Left ventricle myocardium superior (tissue), 1 donor: Measurements from ENCODE around the gene RABAC1. TPM values are rescaled to one million over a fixed set of nuclear protein-coding genes. Genes with fewer than 3 reads are reported as not detected.
"Not testable (repeated sequence)": the region's sequence is repeated elsewhere in the genome, so short reads cannot be mapped to it uniquely, and the experiment has no call there.

Experiments used
- ATAC-seq: fragments of 200-7000 bp; cut with Tn5 transposase; one replicate; pipeline ENCODE4 v1.9.1; 2020; ENCODE audit warnings: mild to moderate bottlenecking, moderate library complexity
- DNase-seq: peaks from one replicate; pipeline ENCODE4 v3.0.0-alpha.2; 2020
- intact Hi-C: fragments of 100-400 bp; cut with micrococcal nuclease; formaldehyde crosslinking; loops from one replicate; pipeline ENCODE4 v1.11.0; 2022
- total RNA-seq: library from RNA; stranded (reverse); fragmentation: NEBNext Ultra II Directional; extraction: Animal tissue kit (Norgen Biotek cat#: 25700); gene quantifications from one replicate; pipeline ENCODE4 v1.2.1, GENCODE V29; 2021
- donor health status: DM: no; HTN: yes; CAD: no; lungs with severe emphysema.

The RABAC1 gene
- total RNA-seq, 1 donor from 2014 or later = 61.0 TPM

DNA sequence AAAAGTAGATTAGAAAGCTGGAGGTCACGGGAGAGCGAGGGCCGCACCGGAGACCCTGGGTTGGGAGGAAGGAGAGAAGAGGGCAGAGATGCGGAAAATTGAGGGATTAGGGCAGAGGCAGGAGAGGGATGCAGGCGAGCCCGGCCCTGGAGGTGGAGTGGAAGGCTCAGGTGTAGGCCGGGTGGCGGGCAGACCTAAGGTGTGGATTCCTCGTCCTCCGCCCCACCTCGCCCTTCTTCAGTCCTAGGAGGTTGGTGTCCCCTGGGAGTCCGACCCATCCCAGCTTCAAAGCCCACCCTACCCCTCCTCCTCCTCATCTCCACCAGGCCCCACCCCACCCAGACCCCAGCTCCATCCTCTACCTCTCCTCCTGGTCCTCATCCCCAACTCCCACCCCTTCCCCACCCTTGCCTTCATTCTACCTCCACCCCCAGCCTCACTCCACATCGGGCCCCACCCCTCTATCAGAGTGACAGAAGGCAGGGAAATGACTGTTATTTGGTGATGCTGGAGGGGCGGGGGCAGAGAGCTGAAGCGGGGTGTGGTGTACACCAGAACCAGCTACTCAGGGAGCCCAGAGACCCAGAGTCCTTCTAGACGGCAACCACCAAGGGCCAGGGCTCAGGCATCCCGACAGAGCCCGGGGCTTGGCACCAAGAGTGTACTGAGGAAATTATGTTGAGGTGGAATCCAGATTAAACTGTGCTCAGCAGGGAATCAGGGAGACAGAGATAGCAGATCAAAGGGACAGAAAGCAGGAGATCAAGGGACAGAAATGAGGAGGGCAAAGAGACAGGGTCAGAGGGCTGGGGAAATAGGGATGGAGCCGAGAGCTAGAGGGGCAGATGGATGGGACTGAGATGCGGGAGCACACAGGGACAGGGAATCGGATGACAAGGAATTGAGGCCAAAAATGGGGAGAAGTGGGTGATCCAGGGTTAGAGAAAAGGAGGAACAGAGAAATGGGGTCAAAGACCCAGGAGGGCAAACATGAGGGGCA is 37.2 kb downstream of the RABAC1 start:
- no peak for ATAC-seq
- no peak for DNase-seq
- intact Hi-C loops = no loop called here

DNA sequence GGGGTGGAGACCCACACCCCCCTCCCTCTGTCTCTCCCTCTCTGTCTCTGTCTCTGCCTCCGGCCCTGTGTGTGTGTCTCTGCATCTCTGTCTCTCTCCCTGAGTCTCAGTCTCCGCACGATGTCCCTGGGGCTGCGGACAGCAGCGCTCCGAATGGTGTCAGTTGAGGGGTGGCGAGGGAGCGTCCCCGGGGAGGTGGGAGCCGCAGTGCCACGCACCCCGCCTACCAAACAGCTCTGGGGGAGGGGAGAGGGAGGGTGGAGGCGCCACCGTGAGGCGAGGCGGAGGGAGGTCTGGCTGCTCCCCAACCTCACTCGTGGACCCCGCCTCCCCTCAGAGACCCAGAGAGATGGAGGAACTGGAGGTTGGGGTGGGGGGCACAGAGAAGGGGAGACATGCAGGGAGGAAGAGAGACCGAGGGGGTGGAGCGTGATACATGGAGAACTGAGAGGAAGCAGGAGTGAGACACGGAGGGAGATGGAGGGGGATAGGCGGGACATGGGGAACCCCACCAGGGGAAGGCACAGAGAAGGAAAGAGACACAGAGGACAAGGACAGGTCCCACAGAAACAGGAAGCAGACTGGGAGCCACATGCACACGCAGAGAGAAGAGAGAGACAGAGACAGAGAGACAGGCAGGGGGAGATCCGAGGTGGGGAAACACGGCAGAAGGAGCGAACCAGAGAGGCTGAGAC is 38.1 kb downstream of the RABAC1 start:
- intact Hi-C loops = no loop called here
- ATAC-seq = no peak
- DNase-seq = no peak

DNA sequence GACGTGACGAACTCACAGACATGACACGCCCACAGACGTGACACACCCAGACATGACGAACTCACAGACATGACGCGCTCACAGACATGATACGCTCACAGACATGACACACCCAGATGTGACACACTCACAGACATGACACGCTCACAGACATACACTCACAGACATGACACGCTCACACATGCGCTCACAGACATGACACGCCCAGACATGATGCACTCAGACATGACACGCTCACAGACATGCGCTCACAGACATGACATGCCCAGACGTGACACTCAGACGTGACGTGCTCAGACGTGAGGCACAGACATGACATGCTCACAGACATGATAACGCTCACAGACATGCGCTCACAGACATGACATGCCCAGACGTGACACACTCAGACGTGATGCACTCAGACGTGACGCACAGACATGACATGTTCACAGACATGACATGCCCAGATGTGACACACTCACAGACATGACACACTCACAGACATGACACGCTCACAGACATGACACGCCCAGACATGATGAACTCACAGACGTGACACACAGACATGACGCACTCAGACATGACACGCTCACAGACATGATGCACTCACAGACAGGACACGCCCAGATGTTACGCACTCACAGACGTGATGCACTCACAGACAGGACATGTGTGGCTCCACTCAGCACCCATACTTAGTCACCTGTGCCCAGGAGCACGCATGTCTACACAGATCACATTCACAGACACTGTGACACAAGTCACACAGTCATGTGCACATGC is 39.0 kb downstream of the RABAC1 start:
- ATAC-seq = no peak
- DNase-seq = no peak
- intact Hi-C loops = no loop called here

DNA sequence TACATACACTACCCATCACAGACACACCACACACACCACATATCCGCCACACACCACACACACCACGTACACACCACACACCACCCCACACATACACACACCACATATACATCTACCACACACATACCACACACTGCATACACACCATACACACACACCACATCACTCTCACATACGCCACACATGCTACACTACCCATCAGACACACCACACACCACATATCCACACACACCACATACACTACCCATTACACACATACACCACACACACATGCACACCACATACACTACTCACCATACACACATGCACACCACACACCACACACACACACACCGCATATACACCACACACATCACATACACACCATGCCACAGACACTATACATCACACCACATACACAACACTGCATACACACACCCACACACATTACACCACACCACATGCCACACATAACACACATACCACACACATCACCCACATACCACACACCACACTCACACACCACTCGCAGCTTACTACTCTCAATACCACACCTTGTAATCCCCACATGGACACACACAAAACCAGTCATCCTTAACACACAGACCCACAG is 40.4 kb downstream of the RABAC1 start:
- no peak for DNase-seq
- ATAC-seq = no peak
- intact Hi-C loops = no loop called here

DNA sequence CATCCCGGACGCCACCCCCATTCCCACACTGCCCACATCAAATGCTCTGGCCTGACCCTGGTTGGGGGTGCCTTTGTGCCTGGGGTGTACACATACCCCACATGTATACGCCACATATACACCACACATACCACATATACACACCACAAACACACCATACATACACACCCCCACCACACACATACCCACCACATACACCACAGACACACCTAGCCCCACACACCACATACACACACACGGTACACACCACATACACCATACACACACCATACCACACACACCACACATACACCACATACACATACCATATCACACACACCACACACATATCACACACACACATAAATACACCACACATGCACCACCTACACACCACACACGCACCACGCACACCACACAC is 41.0 kb downstream of the RABAC1 start:
- no peak for ATAC-seq
- intact Hi-C loops = no loop called here
- DNase-seq = no peak

DNA sequence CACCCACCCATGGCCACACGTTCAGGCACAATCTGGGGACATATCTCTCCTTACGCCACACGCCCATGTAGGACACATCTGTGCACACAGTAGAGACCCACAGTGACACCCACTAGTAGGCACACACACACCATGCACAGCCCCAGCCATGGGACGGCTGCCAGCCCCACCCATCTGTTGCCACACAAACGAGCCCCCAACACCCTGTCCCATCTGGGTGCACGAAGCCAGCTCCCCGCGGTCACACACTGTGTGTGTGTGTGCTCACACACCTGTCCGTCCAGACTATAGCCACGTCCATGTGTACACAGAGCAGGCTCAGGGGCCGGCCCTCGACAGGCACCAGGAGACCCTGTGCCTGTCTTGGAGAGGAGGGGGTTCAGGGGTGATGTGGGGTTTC is 41.4 kb downstream of the RABAC1 start:
- ATAC-seq (no peak), DNase-seq (no peak)

DNA sequence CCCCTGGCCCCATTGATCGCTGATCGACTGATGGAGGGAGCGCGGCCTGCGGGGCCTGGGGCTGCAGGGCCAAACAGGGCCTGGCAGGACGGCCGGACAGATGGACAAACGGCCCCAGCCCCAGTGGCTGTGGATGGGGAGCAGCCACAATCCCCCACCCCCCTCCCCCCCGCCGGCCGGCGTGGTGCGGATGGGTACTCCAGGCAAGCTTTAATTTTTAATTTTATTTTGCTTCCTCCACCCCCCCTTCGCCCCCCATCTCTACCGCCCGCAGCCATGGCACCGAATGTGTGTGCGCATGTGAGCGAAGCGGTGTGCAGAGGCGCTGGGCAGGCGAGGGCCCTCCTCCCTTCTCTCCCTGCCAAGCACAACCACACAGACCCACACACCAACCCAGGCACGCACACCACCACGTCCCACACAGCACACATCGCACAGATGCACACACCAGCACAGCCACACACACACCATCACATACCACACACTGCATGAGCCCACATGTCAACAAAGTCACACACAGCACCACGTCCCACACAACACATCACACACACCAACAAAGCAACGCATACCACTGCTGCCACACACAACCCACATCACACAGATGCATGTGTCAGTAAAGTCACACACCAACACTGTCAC is 43.2 kb downstream of the RABAC1 start:
- DNase-seq (no peak), ATAC-seq (no peak)
- intact Hi-C loops = no loop called here

More for the DNA sequence above, 41.4 kb downstream of the RABAC1 start:
- intact Hi-C loops = no loop called here

DNA sequence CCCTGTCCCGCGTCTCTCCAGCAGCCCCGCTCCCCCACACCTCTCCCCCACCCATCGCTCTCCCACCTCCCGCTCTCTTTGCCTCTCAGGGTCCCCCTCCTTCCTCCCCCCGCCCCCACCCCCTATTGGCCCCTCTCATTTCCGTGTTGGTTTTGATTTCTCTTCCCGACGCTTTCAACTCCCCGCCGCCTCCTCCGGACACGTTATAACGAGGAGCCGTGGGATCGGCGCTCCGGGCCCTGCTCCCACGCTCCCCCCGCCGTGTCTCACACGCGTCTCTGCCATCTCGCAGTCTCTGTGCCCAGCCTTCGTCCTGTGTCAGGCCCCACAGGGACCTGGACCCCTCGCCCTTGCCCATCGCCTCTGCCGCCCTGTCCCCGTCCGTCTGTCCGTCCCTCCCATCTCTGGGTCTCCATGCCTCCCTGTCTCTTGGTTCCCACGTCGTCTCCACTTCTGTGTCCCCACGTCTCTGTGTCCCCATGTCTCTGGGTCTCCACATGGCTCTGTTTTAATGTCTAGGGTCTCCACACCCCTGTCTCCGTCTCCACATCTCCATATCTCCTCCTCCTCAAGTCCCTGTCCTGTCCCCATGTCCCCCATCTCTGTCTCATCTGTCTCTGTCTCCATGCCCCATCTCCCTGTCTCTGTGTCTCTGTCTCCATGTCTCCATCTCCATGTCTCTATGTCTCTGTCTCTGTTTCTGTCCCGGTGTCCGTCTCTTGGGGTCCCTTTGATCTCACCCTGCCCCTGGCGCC is 43.9 kb downstream of the RABAC1 start:
- no peak for ATAC-seq
- intact Hi-C loops = no loop called here
- DNase-seq = no peak

DNA sequence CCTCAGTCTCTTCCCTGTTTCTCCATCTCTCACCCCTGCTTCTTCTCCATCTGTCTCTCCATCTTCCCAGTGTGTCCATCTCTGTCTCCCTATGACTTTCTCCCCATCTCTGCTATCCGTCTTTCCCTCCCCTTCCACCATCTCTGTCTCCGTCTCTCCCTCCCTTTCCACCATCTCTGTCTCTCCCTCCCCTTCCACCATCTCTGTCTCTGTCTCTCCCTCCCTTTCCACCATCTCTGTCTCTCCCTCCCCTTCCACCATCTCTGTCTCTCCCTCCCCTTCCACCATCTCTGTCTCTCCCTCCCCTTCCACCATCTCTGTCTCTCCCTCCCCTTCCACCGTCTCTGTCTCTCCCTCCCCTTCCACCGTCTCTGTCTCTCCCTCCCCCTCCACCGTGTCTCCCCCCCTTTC is 44.7 kb downstream of the RABAC1 start:
- ATAC-seq, DNase-seq, intact Hi-C loops: not testable (repeated sequence)

DNA sequence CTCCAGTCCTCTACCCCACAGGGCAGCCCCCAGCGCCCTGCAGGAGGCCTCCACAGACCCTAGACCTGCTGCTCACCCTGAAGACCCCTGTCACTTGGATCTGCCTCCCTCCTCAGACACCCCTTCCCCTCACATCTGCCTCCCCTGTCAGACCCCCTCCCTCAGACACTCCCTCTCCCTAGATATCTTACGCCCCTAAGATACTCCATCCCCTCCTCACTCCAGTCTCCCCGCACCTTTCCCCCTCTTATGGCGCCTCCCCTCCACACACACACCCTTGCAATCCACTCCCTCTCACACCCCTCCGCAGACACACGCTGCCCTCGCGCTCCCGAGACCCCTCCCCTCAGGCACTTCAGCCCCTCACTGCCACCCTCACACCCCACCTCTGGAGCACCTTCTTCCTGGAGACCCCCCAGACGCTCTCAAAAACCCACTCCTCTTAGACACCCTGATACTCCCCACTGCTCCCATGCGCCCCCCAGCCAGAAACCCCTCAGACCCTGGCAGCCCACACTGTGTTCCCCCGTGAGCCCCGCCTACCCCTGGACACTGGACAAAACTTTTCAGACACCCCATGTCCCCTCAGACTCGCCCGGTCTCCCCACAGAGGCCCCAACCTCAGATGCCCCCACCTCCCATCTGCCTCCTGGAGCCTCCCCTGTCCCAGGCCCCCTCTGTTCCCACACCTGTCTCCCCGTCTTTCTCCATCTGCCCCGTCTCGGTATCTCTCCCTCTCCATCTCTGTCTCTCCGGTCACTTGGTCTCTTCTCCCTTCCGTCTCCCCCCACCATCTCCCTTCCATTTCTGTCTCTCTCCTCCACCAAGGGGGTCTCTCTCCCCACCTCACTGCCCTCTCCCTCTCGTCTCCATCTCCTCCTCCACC is 45.3 kb downstream of the RABAC1 start:
- DNase-seq (no peak), ATAC-seq (no peak)
- intact Hi-C loops = no loop called here

DNA sequence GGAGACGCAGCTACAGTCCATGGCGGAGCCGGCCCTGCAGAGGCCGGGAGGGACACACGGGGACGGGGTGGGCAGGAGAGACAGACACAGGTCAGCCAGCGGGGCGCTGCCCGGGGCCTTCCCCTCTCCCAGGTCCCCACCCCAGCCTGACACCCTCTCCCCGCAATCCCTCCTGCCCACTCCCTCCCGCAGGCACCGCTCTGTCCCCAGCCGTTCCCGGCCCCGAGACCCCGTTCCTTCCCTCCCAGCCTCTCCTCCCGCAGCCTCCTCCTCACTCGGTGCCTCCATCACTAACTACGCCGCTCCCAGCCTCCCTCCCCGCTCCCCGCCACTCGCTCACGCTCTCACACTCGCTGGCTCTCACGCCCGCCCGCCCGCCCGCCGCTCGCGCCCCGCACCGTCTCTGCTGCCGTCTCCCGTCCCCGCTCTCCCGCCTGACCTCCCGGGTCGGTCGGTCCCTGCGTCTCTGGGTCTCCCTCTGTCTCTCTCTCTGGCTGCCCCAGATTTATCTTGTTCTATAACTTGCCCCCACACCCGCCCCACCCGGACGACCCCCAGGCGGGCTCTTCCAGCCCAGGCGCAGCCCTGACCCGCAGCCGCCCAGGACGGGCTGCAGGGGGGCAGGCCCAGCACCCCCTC is 46.1 kb downstream of the RABAC1 start:
- ATAC-seq (no peak), DNase-seq (no peak)
- intact Hi-C loops = no loop called here

DNA sequence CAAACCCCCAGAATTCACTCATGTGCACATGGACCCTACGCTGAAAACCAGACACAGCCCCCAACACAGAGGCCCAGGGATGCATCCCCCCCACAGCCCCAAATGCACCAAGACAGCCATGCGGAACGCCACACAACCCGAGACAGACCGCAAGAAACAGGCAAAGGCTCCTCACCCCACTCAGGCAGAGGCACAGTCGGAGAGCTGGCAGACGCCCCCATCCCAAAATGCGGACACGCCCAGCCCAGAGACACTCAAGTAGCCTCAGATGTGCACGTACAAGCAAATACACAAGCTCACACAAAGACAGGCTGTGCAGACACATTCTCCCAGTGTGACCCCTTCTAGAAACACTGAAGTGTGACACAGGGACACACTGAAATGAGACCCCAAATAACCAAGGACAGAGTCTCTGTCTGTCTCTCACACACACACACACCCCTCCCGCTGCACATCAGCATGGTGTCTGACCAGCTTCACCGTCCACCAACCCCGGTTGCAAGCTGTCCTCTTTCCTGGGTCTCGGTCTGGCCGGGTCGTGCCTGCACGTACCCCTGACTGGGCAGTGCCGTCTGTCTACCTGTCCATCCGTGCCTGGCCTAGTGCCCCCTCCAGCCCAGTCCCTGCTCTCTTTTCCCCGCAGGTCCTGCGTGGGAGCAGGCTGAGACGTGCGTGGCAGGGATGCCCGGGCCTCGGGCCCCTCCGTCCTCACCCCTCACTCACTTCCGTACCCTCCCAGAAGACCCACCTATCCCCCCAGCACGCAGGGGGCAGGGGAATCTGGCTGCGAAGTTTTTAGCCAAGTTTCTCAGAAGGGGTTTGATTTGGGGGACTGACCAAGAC is 47.0 kb downstream of the RABAC1 start:
- DNase-seq (no peak), ATAC-seq (no peak)
- intact Hi-C loops = no loop called here

DNA sequence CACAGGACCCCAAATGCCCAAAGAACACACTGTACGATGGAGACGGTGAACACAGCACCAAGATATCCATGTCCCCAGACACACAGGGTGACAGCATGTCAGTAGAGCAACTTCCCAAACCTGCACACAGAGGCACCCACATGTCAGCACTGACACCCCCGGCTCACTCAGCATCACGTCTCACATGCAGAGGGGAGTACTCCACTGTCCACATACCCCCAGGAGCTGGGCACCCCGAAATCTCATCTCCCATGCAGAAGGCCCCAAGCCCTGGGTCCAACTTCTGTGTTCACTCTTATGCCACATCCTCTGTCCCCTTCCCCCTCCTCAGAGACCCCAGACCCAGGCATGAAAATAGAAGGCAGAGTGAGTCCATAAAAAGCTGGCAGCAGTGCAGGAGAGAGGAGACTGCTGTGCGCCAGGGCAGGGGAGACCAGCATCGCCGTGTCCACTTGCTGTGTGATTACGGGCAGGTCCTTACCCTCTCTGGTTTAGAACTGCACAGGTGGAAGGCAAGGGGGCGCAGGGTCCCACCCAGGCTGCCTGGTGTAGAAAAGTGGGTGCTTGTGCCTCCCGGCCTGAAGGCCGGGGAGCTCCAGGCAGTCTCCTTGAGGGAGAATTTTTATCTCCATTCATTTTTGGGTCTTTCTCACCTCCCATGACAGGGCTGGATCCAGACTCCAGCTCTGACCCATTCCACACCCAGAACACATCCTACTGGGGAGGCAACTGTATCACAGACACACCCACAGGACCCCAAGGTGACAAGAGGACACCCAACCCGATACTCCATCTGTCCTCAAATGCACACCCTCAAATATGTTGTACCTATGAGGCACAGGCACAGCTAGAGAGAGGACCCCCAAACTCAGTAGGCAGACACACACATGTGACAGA is 47.9 kb downstream of the RABAC1 start:
- intact Hi-C loops = no loop called here
- DNase-seq (no peak), ATAC-seq (no peak)

DNA sequence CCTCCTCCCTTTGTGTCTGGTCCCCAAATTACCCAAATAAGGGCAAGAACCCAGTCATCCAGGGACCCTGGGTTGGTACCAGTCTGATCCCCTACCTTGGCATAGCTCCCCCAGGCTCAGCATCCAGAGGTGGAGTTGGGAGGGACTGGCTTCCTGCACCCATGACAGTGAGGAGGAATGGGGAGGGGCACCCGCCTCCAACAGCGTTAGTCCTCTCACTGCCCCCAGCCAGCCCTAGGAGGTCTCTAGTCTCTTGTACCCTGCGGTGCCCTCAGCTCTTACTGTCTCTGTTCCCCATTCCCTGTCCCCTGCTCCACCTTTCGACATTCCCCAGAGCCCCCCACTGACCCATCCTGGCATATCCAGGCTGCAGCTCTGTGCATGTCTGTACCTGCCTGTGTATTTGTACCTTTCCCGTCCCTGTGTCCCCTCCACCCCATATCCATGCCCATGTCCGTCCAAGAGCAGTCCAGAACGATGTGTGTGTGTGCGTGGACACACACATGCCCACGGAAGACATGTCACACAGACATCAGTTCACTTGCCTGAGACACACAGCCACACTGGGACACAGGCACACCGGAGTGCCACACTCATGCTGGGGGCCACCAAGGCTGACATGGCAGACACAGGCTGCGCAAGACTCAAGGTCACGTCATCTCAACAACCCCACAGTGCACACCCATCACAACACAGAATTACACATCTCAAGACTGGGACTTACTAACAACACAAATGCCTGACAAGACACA is 48.7 kb downstream of the RABAC1 start:
- intact Hi-C loops = no loop called here
- DNase-seq (no peak), ATAC-seq (no peak)
